Endothelial cell (in vitro differentiated cells): Measurements from ENCODE around the gene QPRT. TPM values are rescaled to one million over a fixed set of nuclear protein-coding genes. Genes with fewer than 3 reads are reported as not detected.
A peak's percentile ranks its signal among the peaks of the same experiment; 100 is the strongest.
"Not testable (repeated sequence)": the region's sequence is repeated elsewhere in the genome, so short reads cannot be mapped to it uniquely, and the experiment has no call there.

Source experiments
- DNase-seq: peaks from one replicate; pipeline ENCODE4 v3.0.0; 2021; ENCODE audit warnings: low spot score
- H3K27ac Mint-ChIP-seq: one replicate; pipeline ENCODE4 v1.8.0; 2021; ENCODE audit warnings: mixed read lengths, inconsistent platforms; ENCODE audit not compliant: unreplicated experiment
- H3K27me3 Mint-ChIP-seq: one replicate; pipeline ENCODE4 v1.8.0; 2021; ENCODE audit warnings: mild to moderate bottlenecking, moderate library complexity, mixed read lengths, inconsistent platforms; ENCODE audit not compliant: unreplicated experiment
- H3K36me3 Mint-ChIP-seq: one replicate; pipeline ENCODE4 v1.8.0; 2021; ENCODE audit warnings: mild to moderate bottlenecking, low read depth, mixed read lengths, inconsistent platforms; ENCODE audit not compliant: unreplicated experiment
- H3K4me1 Mint-ChIP-seq: one replicate; pipeline ENCODE4 v1.8.0; 2021; ENCODE audit warnings: mild to moderate bottlenecking, mixed read lengths, inconsistent platforms; ENCODE audit not compliant: unreplicated experiment
- H3K4me3 Mint-ChIP-seq: one replicate; pipeline ENCODE4 v1.8.0; 2021; ENCODE audit warnings: mild to moderate bottlenecking, mixed read lengths, inconsistent platforms; ENCODE audit not compliant: unreplicated experiment
- H3K9me3 Mint-ChIP-seq: one replicate; pipeline ENCODE4 v1.8.0; 2021; ENCODE audit warnings: mixed read lengths, inconsistent platforms; ENCODE audit not compliant: unreplicated experiment
- CTCF ChIP-seq: fragments of 200-600 bp; sonication (generic); IDR thresholded peaks from one replicate; pipeline ENCODE4 v1.5.0; 2021; ENCODE audit warnings: antibody characterized with exemption; ENCODE audit not compliant: unreplicated experiment
- total RNA-seq: library from RNA; stranded (reverse); fragmentation: NEBNext Ultra II Directional; extraction: Animal tissue kit (Norgen Biotek cat#: 25700); gene quantifications from one replicate; pipeline ENCODE4 v1.2.1, GENCODE V29; 2021; ENCODE audit not compliant: unreplicated experiment

Gene QPRT
- total RNA-seq, 1 donor from 2014 or later = 30.4 TPM

DNA sequence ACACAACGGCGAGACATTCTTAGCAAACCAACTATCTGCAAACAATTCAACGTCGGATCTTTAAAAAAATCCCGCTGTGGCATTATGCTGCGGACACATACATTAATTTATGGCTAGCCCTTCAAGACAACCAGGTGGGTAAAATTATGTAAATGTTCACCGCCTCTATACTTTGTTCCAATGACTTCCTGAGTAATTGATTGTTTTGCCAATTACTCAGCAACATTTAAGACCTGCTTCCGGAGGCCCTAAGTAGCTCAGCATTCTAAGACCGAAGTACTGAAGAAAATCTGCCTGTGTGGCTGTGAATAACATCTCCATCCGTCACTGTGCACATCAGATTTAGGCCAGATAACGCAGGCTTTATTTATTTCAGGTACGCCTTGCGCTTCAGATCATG lies 23.3 kb downstream of the QPRT start:
- no peak for TF ChIP-seq CTCF
- Mint-ChIP-seq H3K36me3 (peaks cover 12% of the 10 kb centered on the region), H3K27ac (no peak overlapping the region), H3K27me3 (peaks cover 7% of the 10 kb centered on the region), H3K9me3 (peaks cover 7% of the 10 kb centered on the region), H3K4me3 (no peak overlapping the region), H3K4me1 (peaks cover 3% of the 10 kb centered on the region)
- DNase-seq = no peak

- Mint-ChIP-seq H3K4me1 (peaks cover 10% of the 10 kb centered on the region), H3K27me3 (peaks cover 5% of the 10 kb centered on the region), H3K4me3 (no peak overlapping the region), H3K36me3 (no peaks in the 10 kb centered on the region), H3K27ac (no peak overlapping the region), H3K9me3 (no peaks in the 10 kb centered on the region)
- DNase-seq = no peak
- no peak for TF ChIP-seq CTCF
These were observed 26.1 kb downstream of the QPRT start for GRCh38 chr16:29705030-29705429.

DNA sequence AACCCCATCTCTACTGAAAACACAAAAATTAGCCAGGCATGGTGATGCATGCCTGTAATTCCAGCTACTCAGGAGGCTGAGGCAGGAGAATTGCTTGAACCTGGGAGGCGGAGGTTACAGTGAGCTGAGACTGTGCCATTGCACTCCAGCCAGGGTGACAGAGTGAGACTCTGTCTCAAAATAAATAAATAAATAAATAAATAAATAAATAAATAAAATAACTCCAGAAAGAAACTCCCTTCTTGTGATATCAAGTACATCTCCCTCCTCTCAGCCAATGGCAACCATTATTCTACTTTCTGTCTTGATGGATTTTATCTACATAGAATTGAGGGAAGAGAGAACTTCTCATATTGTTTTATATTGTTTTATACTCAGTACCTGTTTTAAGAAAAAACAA lies 28.2 kb downstream of the QPRT start:
- H3K36me3 Mint-ChIP-seq, H3K27me3 Mint-ChIP-seq, DNase-seq, H3K9me3 Mint-ChIP-seq, H3K27ac Mint-ChIP-seq, H3K4me3 Mint-ChIP-seq: not testable (repeated sequence)
- H3K4me1 Mint-ChIP-seq = peaks cover 18% of the 10 kb centered on the region

DNA sequence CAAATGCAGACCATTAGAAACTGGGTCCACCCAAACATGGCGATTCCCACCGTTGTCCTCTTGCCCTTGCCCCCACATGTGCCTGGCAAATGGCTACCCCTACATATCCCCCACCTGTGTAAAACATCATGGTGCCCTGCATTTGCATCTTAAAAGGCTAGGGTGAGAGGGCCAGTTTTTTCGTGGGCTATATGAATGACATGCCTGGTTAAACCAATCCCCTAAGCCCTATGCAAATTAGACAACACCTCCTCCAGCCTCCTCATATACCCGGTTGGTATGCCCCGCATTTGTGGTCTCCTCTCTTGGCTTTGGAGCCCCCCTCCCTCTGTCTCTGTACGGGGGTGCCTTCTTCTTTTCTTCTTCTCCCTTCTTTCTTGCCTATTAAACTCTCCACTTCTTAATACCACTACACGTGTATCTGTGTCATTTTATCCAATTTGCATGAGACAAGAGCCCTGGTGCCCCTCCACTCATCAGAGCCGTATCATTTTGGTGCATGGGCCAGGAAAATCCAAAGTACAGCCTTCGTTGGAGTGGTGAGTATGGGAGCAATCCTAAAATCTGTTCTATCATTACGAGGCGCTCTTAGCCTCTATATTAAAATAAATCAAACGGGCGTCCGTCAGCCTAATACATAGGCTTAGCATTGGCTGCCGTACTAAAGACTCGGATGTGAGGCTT lies 30.1 kb downstream of the QPRT start:
- no peak for DNase-seq
- TF ChIP-seq CTCF = no peak
- Mint-ChIP-seq H3K27ac (peak overlapping the region; percentile 96), H3K4me3 (peak overlapping the region; percentile 87), H3K36me3 (no peaks in the 10 kb centered on the region), H3K4me1 (peaks cover 15% of the 10 kb centered on the region), H3K27me3 (peaks cover 8% of the 10 kb centered on the region), H3K9me3 (no peaks in the 10 kb centered on the region)

GRCh38 chr16:29709657-29710056 lies 30.7 kb downstream of the QPRT start:
- not testable (repeated sequence) for H3K36me3 Mint-ChIP-seq, DNase-seq, H3K27me3 Mint-ChIP-seq, H3K9me3 Mint-ChIP-seq
- Mint-ChIP-seq H3K4me1 (peaks cover 15% of the 10 kb centered on the region), H3K27ac (peak overlapping the region; percentile 96), H3K4me3 (peak overlapping the region; percentile 87)
